GM04503 (cell line): ENCODE results near the gene HFE.
A peak's percentile ranks its signal among the peaks of the same experiment; 100 is the strongest.
"Not testable (repeated sequence)": the region's sequence is repeated elsewhere in the genome, so short reads cannot be mapped to it uniquely, and the experiment has no call there.

ENCODE experiments used
- DNase-seq: peaks from one replicate; pipeline ENCODE4 v3.0.0-alpha.2; 2012; ENCODE audit warnings: low read depth

The HFE gene

DNA sequence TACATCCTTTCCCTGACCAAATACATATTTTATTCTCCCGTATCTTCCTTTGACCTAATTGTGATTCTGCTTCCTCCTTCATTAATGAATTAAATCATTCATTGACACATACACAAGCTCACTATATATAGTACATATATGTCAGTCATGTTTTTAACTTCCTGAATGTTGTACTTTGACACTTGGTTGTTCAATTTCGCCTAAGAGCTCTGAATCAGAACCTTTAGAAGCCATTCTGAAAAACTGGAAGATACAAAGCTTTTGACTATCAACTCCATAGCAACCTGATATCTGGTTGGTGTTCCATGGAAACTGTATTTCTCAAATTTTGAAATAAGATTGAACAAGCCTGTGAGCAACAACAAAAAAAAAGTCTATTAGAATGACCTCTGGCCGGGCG lies 27.3 kb upstream of the HFE start:
- DNase-seq = no peak

DNA sequence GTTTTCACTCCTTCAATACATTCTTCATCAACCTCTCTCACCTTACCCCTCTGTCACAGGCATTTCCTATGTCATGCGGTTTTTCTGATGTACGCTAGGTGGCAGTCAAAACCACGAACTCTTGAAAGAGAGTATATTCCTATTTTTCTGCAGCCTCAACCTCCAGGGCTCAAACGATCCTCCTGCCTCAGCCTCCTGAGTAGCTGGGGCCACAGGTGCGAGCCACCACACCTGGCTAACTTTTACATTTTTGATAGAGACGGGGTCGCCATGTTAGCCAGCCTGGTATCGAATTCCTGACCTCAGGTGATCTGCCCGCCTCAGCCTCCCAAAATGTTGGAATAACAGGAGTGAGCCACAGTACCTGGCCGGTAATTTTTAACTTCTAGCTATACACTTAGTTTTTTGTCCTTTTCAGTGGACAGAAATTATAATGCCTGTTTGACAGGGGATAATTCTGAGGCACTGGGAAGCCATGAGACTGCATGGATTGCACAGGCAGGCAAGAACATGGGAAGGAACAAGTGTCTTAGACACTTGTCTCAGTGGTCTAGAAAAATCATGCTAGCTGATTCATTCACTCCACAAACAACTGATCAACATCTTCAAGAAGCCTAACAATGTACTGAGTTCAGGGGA lies 22.5 kb upstream of the HFE start:
- no peak for DNase-seq

DNA sequence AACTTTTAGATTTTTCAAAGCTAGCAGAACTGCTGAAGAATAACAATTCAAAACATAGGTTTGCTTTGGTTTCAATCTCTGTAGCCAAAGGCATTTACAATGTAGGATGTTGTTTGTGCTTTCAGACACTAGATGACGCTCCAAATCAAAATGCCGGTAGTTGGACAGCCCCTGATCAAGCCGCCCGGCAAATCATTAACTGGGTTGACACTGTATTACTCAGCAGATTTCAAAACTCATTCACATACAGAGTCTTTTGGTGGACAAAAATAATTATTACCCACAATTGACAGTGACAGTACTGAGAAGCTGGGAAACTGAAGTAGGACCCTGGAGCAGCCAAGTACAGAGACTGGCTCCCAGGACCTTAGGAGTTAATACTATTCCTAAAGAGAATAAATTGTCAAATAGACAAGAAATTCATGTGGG lies 21.3 kb upstream of the HFE start:
- DNase-seq = no peak

DNA sequence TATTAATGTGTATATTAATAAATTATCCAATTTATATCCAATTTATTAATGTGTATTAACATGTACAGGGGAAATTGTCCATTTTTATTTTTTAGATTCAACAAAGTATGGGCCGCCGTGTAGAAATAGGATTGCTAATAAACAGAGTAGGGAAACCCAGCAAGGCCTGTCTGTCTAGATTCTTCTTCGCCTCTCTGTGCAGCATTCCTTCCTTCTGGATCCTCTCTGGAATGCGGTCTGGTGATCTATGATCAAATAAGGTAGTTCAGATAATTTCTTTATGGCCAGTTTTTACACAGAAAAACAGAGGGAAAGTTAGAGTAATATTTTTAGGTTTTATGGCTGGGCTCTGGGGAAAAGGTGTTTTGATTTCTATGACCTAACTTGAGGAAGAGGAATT lies 19.9 kb upstream of the HFE start:
- DNase-seq = no peak

DNA sequence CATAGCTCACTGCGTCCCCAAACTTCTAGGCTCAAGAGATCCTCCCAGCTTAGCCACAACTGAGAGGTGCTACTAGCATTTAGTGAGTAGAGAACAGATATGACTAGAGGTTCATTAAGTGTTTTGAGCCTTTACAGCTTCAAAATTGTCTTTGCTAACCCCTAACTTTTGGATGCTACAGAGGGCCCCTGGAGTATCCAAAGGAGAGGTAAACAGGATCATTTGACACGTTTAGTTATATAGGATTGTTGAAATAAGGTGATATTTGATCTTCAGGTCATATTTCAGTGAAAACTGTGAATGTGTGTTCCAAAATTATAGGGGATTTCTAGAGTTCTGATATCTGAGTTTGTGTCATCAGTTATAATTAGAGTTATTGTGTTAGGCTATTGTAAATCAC lies 19.2 kb upstream of the HFE start:
- no peak for DNase-seq

DNA sequence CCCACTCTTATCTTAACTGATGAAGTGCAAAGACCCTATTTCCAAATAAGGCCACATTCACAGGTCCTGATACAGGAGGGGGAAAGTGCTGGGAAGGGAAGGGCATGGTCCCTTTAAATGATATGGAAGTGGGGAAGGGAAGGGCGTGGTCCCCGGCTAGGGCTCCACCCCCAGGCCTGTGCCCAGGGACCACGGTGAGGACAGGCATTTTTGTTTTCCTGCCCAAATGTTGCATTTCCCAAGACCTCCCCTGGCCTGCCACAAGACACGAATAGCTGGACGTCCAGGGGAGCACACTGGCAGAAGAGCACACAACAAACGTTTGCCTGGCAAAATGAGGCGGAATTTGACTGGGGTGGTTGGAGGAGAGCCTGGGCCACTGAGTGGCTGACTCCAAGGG lies 16.1 kb upstream of the HFE start:
- DNase-seq = no peak

DNA sequence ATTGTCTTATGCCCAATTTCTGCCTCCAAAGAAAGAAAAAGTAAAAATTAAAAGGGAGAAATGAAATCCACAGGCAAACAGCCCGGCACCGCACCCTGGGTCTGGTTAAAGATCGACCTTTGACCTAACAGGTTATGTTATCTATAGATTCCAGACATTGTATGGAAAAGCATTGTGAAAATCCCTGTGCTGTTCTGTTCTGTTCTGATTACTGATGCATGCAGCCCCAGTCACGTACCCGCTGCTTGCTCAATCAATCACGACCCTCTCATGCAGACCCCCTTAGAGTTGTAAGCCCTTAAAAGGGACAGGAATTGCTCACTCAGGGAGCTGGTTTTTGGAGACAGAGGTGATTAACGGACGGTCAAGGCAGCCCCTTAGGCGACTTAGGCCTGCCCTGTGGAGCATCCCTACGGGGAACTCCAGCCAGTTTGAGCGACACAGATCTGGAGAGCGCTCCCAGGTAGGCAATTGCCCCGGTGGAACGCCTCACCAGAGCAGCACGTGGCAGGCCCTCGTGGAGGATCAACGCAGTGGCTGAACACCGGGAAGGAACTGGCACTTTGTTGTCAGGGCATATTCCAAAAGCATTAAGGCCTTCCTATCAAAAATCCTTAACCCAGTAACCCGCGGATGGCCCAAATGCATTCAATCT lies 12.0 kb upstream of the HFE start:
- DNase-seq = no peak

DNA sequence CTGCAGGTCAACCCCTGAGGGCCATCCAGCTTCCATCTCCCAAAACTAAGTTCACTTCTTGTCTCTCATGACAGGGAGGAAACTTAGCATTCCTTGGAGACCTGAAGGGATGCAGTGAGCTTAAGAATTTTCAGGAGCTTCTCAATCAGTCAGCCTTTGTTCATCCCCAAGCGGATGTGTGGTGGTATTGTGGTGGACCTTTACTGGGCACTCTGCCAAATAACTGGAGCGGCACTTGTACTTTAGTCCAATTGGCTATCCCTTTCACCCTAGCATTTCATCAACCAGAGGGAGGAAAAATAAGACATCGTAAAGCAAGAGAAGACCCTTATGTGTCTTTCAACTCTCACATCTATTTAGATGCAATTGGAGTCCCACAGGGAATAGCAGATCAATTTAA lies 9.2 kb upstream of the HFE start:
- DNase-seq = not testable (repeated sequence)

DNA sequence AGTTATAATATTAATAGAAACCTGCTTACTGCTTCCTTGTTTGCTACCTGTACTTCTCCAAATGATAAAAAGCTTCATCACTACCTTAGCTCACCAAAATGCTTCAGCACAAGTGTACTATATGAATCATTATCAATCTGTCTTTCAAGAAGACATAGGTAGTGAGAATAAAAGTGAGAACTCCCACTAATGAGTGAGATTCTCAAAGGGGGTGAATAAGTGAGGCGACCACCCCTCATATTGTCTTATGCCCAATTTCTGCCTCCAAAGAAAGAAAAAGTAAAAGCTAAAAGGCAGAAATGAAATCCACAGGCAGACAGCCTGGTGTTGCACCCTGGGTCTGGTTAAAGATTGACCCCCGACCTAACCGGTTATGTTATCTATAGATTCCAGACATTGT lies 6.1 kb upstream of the HFE start:
- not testable (repeated sequence) for DNase-seq

DNA sequence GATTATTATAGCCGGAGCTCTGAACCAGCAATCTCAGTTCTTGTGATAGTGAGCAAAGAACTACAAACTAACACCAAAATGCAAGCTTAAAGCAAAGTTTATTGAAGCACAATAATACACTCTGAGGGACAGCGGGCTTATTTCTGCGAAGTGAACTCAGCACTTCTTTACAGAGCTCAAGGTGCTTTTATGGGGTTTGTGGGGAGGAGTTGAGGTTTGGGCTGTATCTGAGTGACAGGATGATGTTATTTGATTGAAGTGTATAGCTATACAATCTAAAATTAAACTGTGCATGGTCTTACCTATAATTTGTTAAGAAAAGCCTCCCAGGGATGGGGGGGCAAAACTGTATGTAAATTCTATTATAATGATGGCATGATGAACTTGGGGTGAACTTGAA lies 1.0 kb upstream of the HFE start:
- DNase-seq = no peak

DNA sequence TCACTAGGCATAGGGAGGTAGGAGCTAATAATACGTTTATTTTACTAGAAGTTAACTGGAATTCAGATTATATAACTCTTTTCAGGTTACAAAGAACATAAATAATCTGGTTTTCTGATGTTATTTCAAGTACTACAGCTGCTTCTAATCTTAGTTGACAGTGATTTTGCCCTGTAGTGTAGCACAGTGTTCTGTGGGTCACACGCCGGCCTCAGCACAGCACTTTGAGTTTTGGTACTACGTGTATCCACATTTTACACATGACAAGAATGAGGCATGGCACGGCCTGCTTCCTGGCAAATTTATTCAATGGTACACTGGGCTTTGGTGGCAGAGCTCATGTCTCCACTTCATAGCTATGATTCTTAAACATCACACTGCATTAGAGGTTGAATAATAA lies 1.1 kb downstream of the HFE start:
- DNase-seq = no peak

DNA sequence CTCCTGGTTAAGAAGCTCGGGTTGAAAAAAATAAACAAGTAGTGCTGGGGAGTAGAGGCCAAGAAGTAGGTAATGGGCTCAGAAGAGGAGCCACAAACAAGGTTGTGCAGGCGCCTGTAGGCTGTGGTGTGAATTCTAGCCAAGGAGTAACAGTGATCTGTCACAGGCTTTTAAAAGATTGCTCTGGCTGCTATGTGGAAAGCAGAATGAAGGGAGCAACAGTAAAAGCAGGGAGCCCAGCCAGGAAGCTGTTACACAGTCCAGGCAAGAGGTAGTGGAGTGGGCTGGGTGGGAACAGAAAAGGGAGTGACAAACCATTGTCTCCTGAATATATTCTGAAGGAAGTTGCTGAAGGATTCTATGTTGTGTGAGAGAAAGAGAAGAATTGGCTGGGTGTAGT lies 2.0 kb downstream of the HFE start:
- DNase-seq = no peak

DNA sequence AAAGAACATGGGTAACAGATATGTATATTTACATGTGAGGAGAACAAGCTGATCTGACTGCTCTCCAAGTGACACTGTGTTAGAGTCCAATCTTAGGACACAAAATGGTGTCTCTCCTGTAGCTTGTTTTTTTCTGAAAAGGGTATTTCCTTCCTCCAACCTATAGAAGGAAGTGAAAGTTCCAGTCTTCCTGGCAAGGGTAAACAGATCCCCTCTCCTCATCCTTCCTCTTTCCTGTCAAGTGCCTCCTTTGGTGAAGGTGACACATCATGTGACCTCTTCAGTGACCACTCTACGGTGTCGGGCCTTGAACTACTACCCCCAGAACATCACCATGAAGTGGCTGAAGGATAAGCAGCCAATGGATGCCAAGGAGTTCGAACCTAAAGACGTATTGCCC lies 5.2 kb downstream of the HFE start:
- no peak for DNase-seq

DNA sequence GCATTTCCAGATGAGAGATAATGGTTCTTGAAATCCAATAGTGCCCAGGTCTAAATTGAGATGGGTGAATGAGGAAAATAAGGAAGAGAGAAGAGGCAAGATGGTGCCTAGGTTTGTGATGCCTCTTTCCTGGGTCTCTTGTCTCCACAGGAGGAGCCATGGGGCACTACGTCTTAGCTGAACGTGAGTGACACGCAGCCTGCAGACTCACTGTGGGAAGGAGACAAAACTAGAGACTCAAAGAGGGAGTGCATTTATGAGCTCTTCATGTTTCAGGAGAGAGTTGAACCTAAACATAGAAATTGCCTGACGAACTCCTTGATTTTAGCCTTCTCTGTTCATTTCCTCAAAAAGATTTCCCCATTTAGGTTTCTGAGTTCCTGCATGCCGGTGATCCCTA lies 6.8 kb downstream of the HFE start:
- no peak for DNase-seq

DNA sequence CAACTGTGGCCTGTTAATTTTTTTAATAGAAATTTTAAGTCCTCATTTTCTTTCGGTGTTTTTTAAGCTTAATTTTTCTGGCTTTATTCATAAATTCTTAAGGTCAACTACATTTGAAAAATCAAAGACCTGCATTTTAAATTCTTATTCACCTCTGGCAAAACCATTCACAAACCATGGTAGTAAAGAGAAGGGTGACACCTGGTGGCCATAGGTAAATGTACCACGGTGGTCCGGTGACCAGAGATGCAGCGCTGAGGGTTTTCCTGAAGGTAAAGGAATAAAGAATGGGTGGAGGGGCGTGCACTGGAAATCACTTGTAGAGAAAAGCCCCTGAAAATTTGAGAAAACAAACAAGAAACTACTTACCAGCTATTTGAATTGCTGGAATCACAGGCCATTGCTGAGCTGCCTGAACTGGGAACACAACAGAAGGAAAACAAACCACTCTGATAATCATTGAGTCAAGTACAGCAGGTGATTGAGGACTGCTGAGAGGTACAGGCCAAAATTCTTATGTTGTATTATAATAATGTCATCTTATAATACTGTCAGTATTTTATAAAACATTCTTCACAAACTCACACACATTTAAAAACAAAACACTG lies 10.1 kb downstream of the HFE start:
- DNase-seq = no peak

DNA sequence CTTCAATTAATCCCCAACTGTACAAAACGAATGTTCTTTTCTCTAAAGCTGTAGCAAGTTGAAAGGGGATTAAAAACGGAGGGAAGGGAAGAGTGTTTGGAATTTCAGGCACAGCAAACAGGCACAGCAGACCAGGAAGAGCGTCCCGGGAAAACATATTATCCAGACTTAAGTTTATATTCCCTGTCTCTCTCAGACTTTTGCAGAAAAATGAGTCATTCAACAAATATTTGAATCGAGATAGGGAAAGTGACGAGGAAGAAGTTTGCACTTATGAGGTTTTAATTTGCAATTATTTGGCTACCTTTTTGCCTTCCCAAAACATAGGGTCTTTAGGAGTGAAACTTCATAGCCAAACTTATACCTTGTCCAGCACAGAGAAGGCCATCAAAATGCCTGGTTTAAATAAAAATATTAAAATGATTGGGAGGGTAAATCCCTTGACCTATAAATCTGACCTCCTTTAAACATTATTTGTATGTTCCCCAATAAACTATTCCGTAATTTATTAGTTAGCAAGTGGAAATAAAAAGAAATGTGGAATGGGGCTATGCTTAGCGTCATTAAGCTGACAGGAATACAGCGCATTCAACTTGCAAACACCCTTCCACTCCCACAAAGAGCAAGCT lies 16.0 kb downstream of the HFE start:
- no peak for DNase-seq

DNA sequence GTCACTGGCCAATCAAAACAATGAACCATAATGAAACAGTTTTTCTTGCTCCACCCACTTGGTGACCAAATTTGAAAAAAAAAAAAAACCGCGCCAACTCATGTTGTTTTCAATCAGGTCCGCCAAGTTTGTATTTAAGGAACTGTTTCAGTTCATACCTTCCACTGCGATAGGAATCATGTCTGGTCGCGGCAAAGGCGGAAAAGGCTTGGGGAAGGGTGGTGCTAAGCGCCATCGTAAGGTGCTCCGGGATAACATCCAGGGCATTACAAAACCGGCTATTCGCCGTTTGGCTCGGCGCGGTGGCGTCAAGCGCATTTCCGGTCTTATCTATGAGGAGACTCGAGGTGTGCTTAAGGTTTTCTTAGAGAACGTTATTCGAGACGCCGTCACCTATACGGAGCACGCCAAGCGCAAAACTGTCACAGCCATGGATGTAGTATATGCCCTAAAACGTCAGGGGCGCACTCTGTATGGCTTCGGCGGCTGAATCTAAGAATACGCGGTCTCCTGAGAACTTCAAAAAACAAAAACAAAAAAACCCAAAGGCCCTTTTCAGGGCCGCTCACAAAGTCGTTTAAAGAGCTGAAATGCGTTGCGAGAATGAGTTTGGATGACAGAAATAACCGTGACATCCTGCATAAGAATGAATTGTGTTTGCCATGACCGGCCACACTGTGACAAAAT lies 16.7 kb downstream of the HFE start:
- peak; percentile 78 for DNase-seq

DNA sequence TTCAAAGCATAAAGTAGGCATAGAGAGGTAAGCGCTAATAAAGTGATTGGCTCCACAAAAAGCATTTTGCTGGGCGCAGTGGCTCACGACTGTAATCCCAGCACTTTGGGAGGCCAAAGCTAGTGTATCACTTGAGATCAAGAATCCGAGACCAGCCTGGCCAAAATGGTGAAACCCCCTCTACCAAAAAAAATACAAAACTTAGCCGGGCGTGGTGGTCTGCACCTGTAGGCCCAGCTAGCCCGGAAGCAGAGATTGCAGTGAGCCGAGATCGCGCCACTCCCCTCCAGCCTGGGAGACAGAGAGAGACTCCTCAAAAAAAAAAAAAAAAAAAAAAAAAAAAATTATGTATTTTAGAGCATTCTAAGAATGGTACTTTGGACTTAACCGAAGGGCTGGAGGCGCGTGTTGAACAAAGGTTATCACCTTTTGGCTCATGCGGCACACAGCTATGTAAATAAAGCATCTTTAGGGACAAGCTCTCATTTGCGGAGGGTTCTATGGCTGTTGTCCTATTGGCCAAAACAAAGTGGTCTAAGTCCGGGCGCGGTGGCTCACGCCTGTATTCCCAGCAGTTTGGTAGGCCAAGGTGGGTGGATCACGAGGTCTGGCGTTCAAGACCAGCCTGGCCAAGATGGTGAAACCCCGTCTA lies 17.4 kb downstream of the HFE start:
- DNase-seq = no peak

DNA sequence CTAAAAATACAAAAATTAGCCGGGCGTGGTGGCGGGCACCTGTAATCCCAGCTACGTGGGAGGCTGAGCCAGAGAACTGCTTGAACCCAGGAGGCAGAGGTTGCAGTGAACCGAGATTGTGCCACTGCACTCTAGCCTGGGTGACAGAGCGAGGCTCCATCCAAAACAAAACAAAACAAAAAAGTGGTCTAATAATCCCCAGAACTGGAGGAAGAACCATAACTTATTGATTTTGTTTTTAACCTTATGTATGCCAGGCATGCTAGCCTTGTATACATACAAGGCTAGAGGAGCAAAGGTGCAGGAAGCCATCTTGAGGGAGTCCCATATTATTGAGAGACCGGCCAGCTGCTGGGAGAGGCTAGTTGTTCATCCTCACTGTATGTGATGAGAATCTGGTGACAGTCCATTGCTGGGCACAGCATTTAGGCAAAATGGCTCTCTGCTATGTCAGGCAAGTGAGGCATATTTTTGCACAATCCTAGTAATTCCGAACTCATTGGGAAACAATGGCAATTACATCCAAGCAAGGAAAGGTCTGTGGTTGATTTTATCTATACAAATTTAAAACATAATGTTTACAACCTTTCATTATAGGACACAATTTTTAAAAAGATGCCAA lies 18.0 kb downstream of the HFE start:
- no peak for DNase-seq

DNA sequence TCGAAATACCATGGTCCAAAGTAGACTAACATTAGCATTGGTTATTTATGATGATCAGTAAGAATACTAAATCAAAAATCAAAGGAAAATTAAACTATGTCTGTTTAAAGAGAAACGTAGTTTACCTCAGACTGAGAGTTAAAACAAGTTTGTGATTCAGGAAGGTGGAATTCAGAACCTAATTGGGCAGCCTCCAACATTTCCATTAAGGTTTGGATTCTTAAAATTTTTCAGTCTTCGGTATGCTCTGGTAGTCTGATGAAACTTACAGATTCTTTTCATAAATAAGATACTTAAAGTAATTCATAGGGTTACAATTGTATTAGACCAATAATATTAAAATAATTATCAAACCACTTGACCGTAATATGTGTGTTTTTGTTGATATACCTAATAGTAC lies 18.6 kb downstream of the HFE start:
- DNase-seq = no peak

DNA sequence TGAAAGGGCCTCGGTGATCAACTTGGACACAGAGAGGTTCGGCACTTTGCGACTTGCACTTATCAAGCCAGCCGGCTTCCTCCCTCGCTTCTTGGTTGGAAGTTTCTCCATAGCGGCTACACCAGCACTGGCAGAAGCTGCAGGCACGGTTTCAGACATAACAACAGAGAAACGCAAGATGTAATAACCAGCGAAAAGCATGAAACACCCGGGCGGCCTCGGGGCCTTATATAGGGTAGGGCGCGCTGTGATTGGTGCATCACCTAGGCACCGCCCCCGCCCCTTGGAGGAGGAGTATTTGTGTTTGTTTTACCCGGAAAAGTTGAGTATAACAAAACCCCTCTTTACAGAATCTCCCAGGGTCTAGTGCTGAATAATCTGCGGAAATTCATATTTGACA lies 20.7 kb downstream of the HFE start:
- DNase-seq = no peak

DNA sequence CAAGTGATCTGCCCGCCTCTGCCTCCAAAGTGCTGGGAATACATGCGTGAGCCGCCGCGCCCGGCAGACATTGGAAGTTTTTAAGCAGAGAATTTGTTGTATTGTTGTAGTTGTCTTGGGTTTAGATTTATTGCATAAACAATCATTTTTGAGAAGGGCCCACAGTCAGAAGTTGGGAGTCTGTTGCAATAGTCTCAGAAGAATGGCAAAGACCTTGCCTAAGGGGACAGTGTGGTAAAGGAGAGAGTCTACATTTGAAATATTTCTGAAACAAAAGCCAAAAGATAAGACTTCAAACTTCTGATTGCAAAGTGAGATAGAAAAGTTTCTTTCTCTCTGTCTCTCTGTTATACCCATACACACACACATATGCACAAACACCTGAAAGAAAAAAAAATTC lies 22.5 kb downstream of the HFE start:
- DNase-seq = no peak
